GM23338 (cell line): ENCODE data around the gene MRGPRE. TPM values are rescaled to one million over a fixed set of nuclear protein-coding genes. Genes with fewer than 3 reads are reported as not detected.

Source experiments
- ATAC-seq: fragments of 200-7000 bp; cut with Tn5 transposase; 3 replicates; pipeline ENCODE4 v1.9.1; 2020
- DNase-seq: peaks from one replicate; pipeline ENCODE4 v3.0.0-alpha.2; 2015; ENCODE audit warnings: low spot score
- H2AFZ ChIP-seq: fragments of 200-600 bp; sonication (generic); 2 replicates; pipeline ENCODE4 v1.8.0; 2016; ENCODE audit warnings: antibody characterized with exemption, mild to moderate bottlenecking, moderate library complexity
- H3F3A ChIP-seq: fragments of 200-600 bp; sonication (generic); replicated peaks from 2 replicates; pipeline ENCODE4 v1.8.0; 2017; ENCODE audit warnings: antibody characterized with exemption, mixed run types, low read depth
- H3K27ac ChIP-seq: fragments of 200-600 bp; sonication (generic); 2 replicates; pipeline ENCODE4 v1.6.1; 2016; ENCODE audit warnings: low read depth
- H3K27me3 ChIP-seq: fragments of 200-600 bp; sonication (generic); 2 replicates; pipeline ENCODE4 v1.8.0; 2016; ENCODE audit warnings: mild to moderate bottlenecking, mixed run types, moderate library complexity; ENCODE audit not compliant: insufficient read depth
- H3K36me3 ChIP-seq: fragments of 200-600 bp; sonication (generic); 2 replicates; pipeline ENCODE4 v1.8.0; 2016; ENCODE audit warnings: mild to moderate bottlenecking; ENCODE audit not compliant: insufficient read depth
- H3K4me1 ChIP-seq: fragments of 200-600 bp; sonication (generic); 2 replicates; pipeline ENCODE4 v1.8.0; 2016; ENCODE audit warnings: mild to moderate bottlenecking, moderate library complexity; ENCODE audit not compliant: insufficient read depth
- H3K4me2 ChIP-seq: fragments of 200-600 bp; sonication (generic); 2 replicates; pipeline ENCODE4 v1.7.1; 2017; ENCODE audit warnings: mixed run types
- H3K4me3 ChIP-seq: fragments of 200-600 bp; sonication (generic); 2 replicates; pipeline ENCODE4 v1.6.1; 2016; ENCODE audit warnings: mixed run types
- H3K79me2 ChIP-seq: fragments of 200-600 bp; sonication (generic); replicated peaks from 2 replicates; pipeline ENCODE4 v1.8.0; 2017; ENCODE audit warnings: mild to moderate bottlenecking; ENCODE audit not compliant: insufficient read depth
- H3K9me2 ChIP-seq: fragments of 200-600 bp; sonication (generic); 2 replicates; pipeline ENCODE4 v1.8.0; 2017; ENCODE audit not compliant: insufficient read depth
- H4K20me1 ChIP-seq: fragments of 200-600 bp; sonication (generic); replicated peaks from 2 replicates; pipeline ENCODE4 v1.8.0; 2017; ENCODE audit warnings: mild to moderate bottlenecking; ENCODE audit not compliant: insufficient read depth
- H3K27ac Mint-ChIP-seq: 2 replicates; pipeline ENCODE4 v1.8.0; 2020; ENCODE audit warnings: inconsistent platforms, mild to moderate bottlenecking, moderate library complexity, mixed read lengths
- H3K27me3 Mint-ChIP-seq: 3 replicates; pipeline ENCODE4 v1.8.0; 2022; ENCODE audit warnings: low read depth, mild to moderate bottlenecking, moderate library complexity, mixed read lengths, inconsistent platforms; ENCODE audit not compliant: insufficient read depth, poor library complexity
- H3K36me3 Mint-ChIP-seq: 3 replicates; pipeline ENCODE4 v1.8.0; 2021; ENCODE audit warnings: low read depth, mild to moderate bottlenecking, inconsistent platforms, moderate library complexity, mixed read lengths
- H3K4me1 Mint-ChIP-seq: 3 replicates; pipeline ENCODE4 v1.8.0; 2020; ENCODE audit warnings: mild to moderate bottlenecking, inconsistent platforms, mixed read lengths
- H3K4me3 Mint-ChIP-seq: 3 replicates; pipeline ENCODE4 v1.8.0; 2021; ENCODE audit warnings: moderate library complexity, mild to moderate bottlenecking, inconsistent platforms, mixed read lengths
- H3K9me3 Mint-ChIP-seq: 3 replicates; pipeline ENCODE4 v1.8.0; 2020; ENCODE audit warnings: moderate library complexity, mild to moderate bottlenecking, inconsistent platforms, mixed read lengths
- CREB1 ChIP-seq: fragments of 250-450 bp; sonication (Bioruptor Pico); IDR thresholded peaks from 2 replicates; pipeline ENCODE4 v1.5.0; 2020; ENCODE audit warnings: low read depth, mild to moderate bottlenecking, moderate library complexity
- CTCF ChIP-seq, 2 experiments: fragments of 200-600 bp in 1 of 2; sonication (generic) in 1 of 2; conservative IDR thresholded peaks; 2 replicates each; pipeline versions ENCODE4 v1.5.1 to v1.6.1; 2016 to 2017; ENCODE audit warnings: antibody characterized with exemption in 2 of 2, low read depth in 2 of 2, mild to moderate bottlenecking in 2 of 2, moderate library complexity in 1 of 2
- EZH2 ChIP-seq: fragments of 200-600 bp; sonication (generic); IDR thresholded peaks from one replicate; pipeline ENCODE4 v1.8.0; 2017; ENCODE audit warnings: antibody characterized with exemption, mild to moderate bottlenecking, low read depth; ENCODE audit not compliant: unreplicated experiment
- NANOG ChIP-seq: IDR thresholded peaks from 2 replicates; pipeline ENCODE4 v1.6.1; 2016; ENCODE audit warnings: antibody characterized with exemption, borderline replicate concordance
- STAT1 ChIP-seq: IDR thresholded peaks from one replicate; pipeline ENCODE4 v1.6.1; 2016; ENCODE audit warnings: antibody characterized with exemption; ENCODE audit not compliant: unreplicated experiment
- polyA plus RNA-seq: library from polyadenylated mRNA; unstranded; fragments of >200 nt; fragmentation: Nextera tagmentation; extraction: Ambion mirVana; gene quantifications from 2 replicates; pipeline ENCODE4 v1.2.1, GENCODE V29; 2016
- total RNA-seq: library from RNA; depleted of rRNA; stranded (reverse); fragments of >200 nt; shearing (Covaris generic); gene quantifications from 2 replicates; pipeline ENCODE4 v1.2.3, GENCODE V29; 2014

MRGPRE gene
- total and polyA plus RNA-seq, 2 experiments from 2014 or later: not detected

GRCh38 chr11:3205261-3206155, 26.7 kb downstream of the MRGPRE start:
- Mint-ChIP-seq H3K27ac (no peak overlapping the region), H3K4me3 (no peak overlapping the region)
- H3K27me3 ChIP-seq: peaks cover 33% of the 10 kb centered on the region

GRCh38 chr11:3204141-3205015, 27.8 kb downstream of the MRGPRE start:
- H3K79me2 ChIP-seq: no peaks in the 10 kb centered on the region
- H3K9me2 ChIP-seq: no peaks in the 10 kb centered on the region
- Mint-ChIP-seq H3K27ac (no peak overlapping the region), H3K36me3 (no peaks in the 10 kb centered on the region), H3K4me1 (0 out of 3 replicates have a peak, but pooled peaks cover 3% of the 10 kb centered on the region), H3K27me3 (peaks cover 32% of the 10 kb centered on the region), H3K9me3 (no peaks in the 10 kb centered on the region), H3K4me3 (no peak overlapping the region)
- peak overlapping the region; percentile 85; the same call in 1 of the 2 replicates for H3K4me2 ChIP-seq
- no peaks in the 10 kb centered on the region for H4K20me1 ChIP-seq
- H3K4me1 ChIP-seq: no peaks in the 10 kb centered on the region
- ATAC-seq (no peak), DNase-seq (no peak)
- no peak overlapping the region for H2AFZ ChIP-seq
- H3K36me3 ChIP-seq: no peaks in the 10 kb centered on the region
- H3K27me3 ChIP-seq: peaks cover 33% of the 10 kb centered on the region
- H3K4me3 ChIP-seq: peak overlapping the region; percentile 63; the same call in 1 of the 2 replicates
- H3F3A ChIP-seq: no peaks in the 10 kb centered on the region
- no peak overlapping the region for H3K27ac ChIP-seq
- TF ChIP-seq STAT1 (no peak), EZH2 (no peak), NANOG (no peak), CTCF (conservative IDR thresholded peaks at IDR 0.05; ENCODE audit: low read depth in 2 of 2) (no peak), CREB1 (CRISPR knock-in tag) (no peak)

More at GRCh38 chr11:3205261-3206155, 26.7 kb downstream of the MRGPRE start:
- Histone ChIP-seq H2AFZ (no peak overlapping the region), H3K9me2 (no peaks in the 10 kb centered on the region), H3K4me1 (no peaks in the 10 kb centered on the region), H3K36me3 (no peaks in the 10 kb centered on the region), H3K4me2 (no peak overlapping the region), H4K20me1 (no peaks in the 10 kb centered on the region), H3F3A (no peaks in the 10 kb centered on the region), H3K27ac (no peak overlapping the region), H3K79me2 (no peaks in the 10 kb centered on the region), H3K4me3 (no peak overlapping the region)
- H3K9me3 Mint-ChIP-seq: no peaks in the 10 kb centered on the region
- DNase-seq (no peak), ATAC-seq (no peak)
- peaks cover 29% of the 10 kb centered on the region for H3K27me3 Mint-ChIP-seq
- no peaks in the 10 kb centered on the region for H3K36me3 Mint-ChIP-seq
- TF ChIP-seq CTCF (conservative IDR thresholded peaks at IDR 0.05; ENCODE audit: low read depth in 2 of 2) (peak in 1 of 2 experiments; percentile 31; a peak in 2 of 4 replicates), CREB1 (CRISPR knock-in tag) (no peak)
- H3K4me1 Mint-ChIP-seq: 0 out of 3 replicates have a peak, but pooled peaks cover 3% of the 10 kb centered on the region
